K562 (cell line): ENCODE measurements around the gene RHOC. TPM values are rescaled to one million over a fixed set of nuclear protein-coding genes. Genes with fewer than 3 reads are reported as not detected.

Experiments
- ATAC-seq: fragments of 200-7000 bp; cut with Tn5 transposase; 3 replicates; pipeline ENCODE4 v1.9.1; 2020; ENCODE audit warnings: moderate library complexity
- BruUV-seq: library from RNA; stranded (reverse); fragments of 400-500 nt; replicated peaks from 2 replicates; lab custom pipeline; 2021; lab: Mats Ljungman, UMichigan
- CTCF ChIA-PET: fragments of 300-600 bp; formaldehyde crosslinking; extraction: SDS; loops from one replicate; lab custom pipeline; 2021; ENCODE audit warnings: low intra/inter-chr PET ratio; lab: Yijun Ruan, JAX
- POLR2A ChIA-PET: fragments of 300-600, 350-650 bp; sonication (Branson Sonifier 250); formaldehyde crosslinking; extraction: SDS; loops from one replicate; lab custom pipeline; 2021; ENCODE audit warnings: antibody characterized with exemption, inconsistent platforms; lab: Yijun Ruan, JAX
- DNase-seq, 4 experiments: peaks; one replicate each; pipeline versions ENCODE4 v3.0.0 to v3.0.0-alpha.2; 2011 to 2018; ENCODE audit warnings: low spot score in 3 of 4, mixed read lengths in 3 of 4; ENCODE audit errors: extremely low read depth in 1 of 4
- FAIRE-seq: peaks from 2 replicates; lab custom pipeline; 2011; peaks lifted over from hg19 to GRCh38; lab: Jason Lieb, UNC
- H2AFZ ChIP-seq: 2 replicates; pipeline ENCODE4 v1.6.0; 2011; ENCODE audit warnings: low read depth, low read length, control low read depth, inconsistent platforms
- H3K27ac ChIP-seq: fragments of 200-600 bp; 3 replicates; pipeline ENCODE4 v1.8.0; 2011; ENCODE audit warnings: low read depth, mild to moderate bottlenecking, control low read depth, inconsistent platforms, low read length, moderate library complexity, mixed read lengths; ENCODE audit errors: extremely low read depth
- H3K27me3 ChIP-seq, 2 experiments: fragments of 300-600 bp in 1 of 2; 2 replicates in 1 of 2; 3 replicates in 1 of 2; pipeline versions ENCODE4 v1.6.0 to v1.8.0; 2011; ENCODE audit warnings: inconsistent platforms in 2 of 2, low read length in 2 of 2, mild to moderate bottlenecking in 1 of 2, mixed read lengths in 1 of 2, moderate library complexity in 1 of 2; ENCODE audit not compliant: control insufficient read depth in 2 of 2, insufficient read depth in 2 of 2
- H3K36me3 ChIP-seq: fragments of 300-600 bp; 3 replicates; pipeline ENCODE4 v1.8.0; 2011; ENCODE audit warnings: mild to moderate bottlenecking, low read length, inconsistent platforms; ENCODE audit not compliant: control insufficient read depth, insufficient read depth
- H3K4me1 ChIP-seq, 2 experiments: fragments of 200-600 bp in 1 of 2; replicated peaks in 1 of 2; 2 replicates in 1 of 2; 3 replicates in 1 of 2; pipeline versions ENCODE4 v1.5.1 to v1.8.0; 2011; ENCODE audit warnings: inconsistent platforms in 2 of 2, low read length in 2 of 2, mild to moderate bottlenecking in 1 of 2, mixed read lengths in 1 of 2, moderate library complexity in 1 of 2; ENCODE audit not compliant: control insufficient read depth in 2 of 2, insufficient read depth in 2 of 2
- H3K4me2 ChIP-seq: 2 replicates; pipeline ENCODE4 v1.6.1; 2011; ENCODE audit warnings: low read length, control low read depth, inconsistent platforms, mixed read lengths; ENCODE audit not compliant: insufficient read depth
- H3K4me3 ChIP-seq: fragments of 200-600 bp; sonication (generic), shearing (Covaris generic); 2 replicates; pipeline ENCODE4 v1.5.1; 2016; ENCODE audit warnings: control low read depth, inconsistent platforms
- H3K79me2 ChIP-seq: fragments of 200-600 bp; 3 replicates; pipeline ENCODE4 v1.8.0; 2011; ENCODE audit warnings: low read length, inconsistent platforms; ENCODE audit not compliant: control insufficient read depth, insufficient read depth
- H3K9ac ChIP-seq, 2 experiments: 2 replicates each; pipeline versions ENCODE4 v1.6.0 to v1.6.1; 2011; ENCODE audit warnings: low read depth in 2 of 2, low read length in 2 of 2, control low read depth in 1 of 2, inconsistent platforms in 1 of 2, mild to moderate bottlenecking in 1 of 2, mixed read lengths in 1 of 2; ENCODE audit not compliant: insufficient read depth in 1 of 2
- H3K9me1 ChIP-seq: one replicate; pipeline ENCODE4 v1.6.0; 2011; ENCODE audit warnings: inconsistent platforms, mild to moderate bottlenecking, low read length, moderate library complexity; ENCODE audit not compliant: control insufficient read depth, insufficient read depth
- H3K9me3 ChIP-seq: replicated peaks from 2 replicates; pipeline ENCODE4 v1.5.1; 2011; ENCODE audit warnings: low read depth, low read length, inconsistent platforms; ENCODE audit not compliant: control insufficient read depth, insufficient read depth
- H4K20me1 ChIP-seq: replicated peaks from 2 replicates; pipeline ENCODE4 v1.6.1; 2011; ENCODE audit warnings: low read length, inconsistent platforms, mixed read lengths; ENCODE audit not compliant: control insufficient read depth, insufficient read depth
- ASH1L ChIP-seq: fragments of 450-650 bp; IDR thresholded peaks from 2 replicates; pipeline ENCODE4 v1.6.1; 2018; ENCODE audit warnings: borderline replicate concordance, mild to moderate bottlenecking, low read depth; ENCODE audit not compliant: partially characterized antibody
- CUX1 ChIP-seq: fragments of 200-800 bp; sonication (Bioruptor generic); IDR thresholded peaks from 2 replicates; pipeline ENCODE4 v1.6.1; 2016; ENCODE audit warnings: missing genetic modification characterization, missing compliant biosample characterization
- E2F6 ChIP-seq, 2 experiments: IDR thresholded peaks; 2 replicates each; pipeline ENCODE4 v1.6.1; 2011; ENCODE audit warnings: borderline replicate concordance in 1 of 2, control low read depth in 1 of 2, low read depth in 1 of 2, low read length in 1 of 2, mild to moderate bottlenecking in 1 of 2, mixed read lengths in 1 of 2, moderate library complexity in 1 of 2; ENCODE audit not compliant: insufficient read depth in 1 of 2, insufficient read length in 1 of 2, poor library complexity in 1 of 2, severe bottlenecking in 1 of 2; ENCODE audit errors: extremely low read depth in 1 of 2
- GTF2B ChIP-seq: IDR thresholded peaks from 2 replicates; pipeline ENCODE4 v1.6.1; 2011; ENCODE audit not compliant: insufficient read length; ENCODE audit errors: extremely low read depth
- KLF6 ChIP-seq: fragments of 250-450 bp; sonication (Bioruptor Pico); IDR thresholded peaks from 2 replicates; pipeline ENCODE4 v1.4.0; 2020; ENCODE audit warnings: mild to moderate bottlenecking, moderate library complexity, borderline replicate concordance
- NR0B1 ChIP-seq: fragments of 450-650 bp; IDR thresholded peaks from one replicate; pipeline ENCODE4 v1.6.1; 2018; ENCODE audit warnings: mild to moderate bottlenecking, moderate library complexity; ENCODE audit not compliant: partially characterized antibody
- RFX7 ChIP-seq: fragments of 250-450 bp; sonication (Bioruptor Pico); IDR thresholded peaks from 2 replicates; pipeline ENCODE4 v1.5.1; 2021; ENCODE audit warnings: mild to moderate bottlenecking
- ZC3H11A ChIP-seq: IDR thresholded peaks from 2 replicates; pipeline ENCODE4 v1.6.1; 2012; ENCODE audit warnings: low read depth, low read length, improper control_type of control experiment
- ZNF197 ChIP-seq: fragments of 200-800 bp; sonication (Bioruptor generic); IDR thresholded peaks from 2 replicates; pipeline ENCODE4 v1.6.1; 2016; ENCODE audit warnings: low read depth, missing genetic modification characterization, missing compliant biosample characterization
- WGBS: fragments of 100-300 bp; shearing (Covaris generic); methylation state at CpG from one replicate; pipeline ENCODE4 v1.1.6; 2016; ENCODE audit warnings: low coverage, mixed read lengths; ENCODE audit not compliant: insufficient coverage; ENCODE audit errors: missing lambda C conversion rate; 5-methylcytosine and 5-hydroxymethylcytosine counted together
- in situ Hi-C: fragments of 300-500 bp; cut with MboI; formaldehyde crosslinking; loops from 4 replicates; pipeline ENCODE4 v1.15.0; 2018; ENCODE audit warnings: inconsistent platforms, mixed read lengths
- intact Hi-C: fragments of 100-400 bp; cut with micrococcal nuclease; formaldehyde crosslinking; loops from 2 replicates; pipeline ENCODE4 v1.14.2; 2022
- polyA plus RNA-seq, 8 experiments: library from polyadenylated mRNA; depleted of rRNA in 4 of 8; stranded (reverse) in 5 of 8; unstranded in 3 of 8; fragments of >200 nt; fragmentation: Nextera tagmentation in 2 of 8; fragmentation: Illumina TruSeq in 1 of 8; extraction: Ambion mirVana in 2 of 8; extraction: Trizol in 1 of 8; gene quantifications; 2 replicates each; pipeline versions ENCODE4 v1.2.1 to v1.2.3, GENCODE V29; 2011 to 2014; ENCODE audit warnings: inconsistent platforms in 1 of 8, missing spikeins in 1 of 8
- total RNA-seq, 7 experiments: library from RNA; depleted of rRNA in 6 of 7; stranded (reverse); fragments of >200 nt in 6 of 7; fragmentation: Illumina TruSeq in 2 of 7; extraction: Trizol in 2 of 7; gene quantifications; 2 replicates each; pipeline versions ENCODE4 v1.2.1 to v1.2.3, GENCODE V29; 2011 to 2021; ENCODE audit warnings: low replicate concordance in 1 of 7

Gene RHOC
- total and polyA plus RNA-seq, 9 of the 15 experiments (the other 6 are each of a cell fraction or from before 2014, with no cell fraction given): 35.2 to 364 (median 204) TPM

GRCh38 chr1:112688781-112689193, 18.1 kb downstream of the RHOC start (continued):
- no peak for TF ChIP-seq ZNF197 (CRISPR knock-in tag)
- TF ChIP-seq, all 486 proteins: peak for 18

GRCh38 chr1:112687785-112688496, 19.0 kb downstream of the RHOC start:
- Histone ChIP-seq H3K4me2 (no peak overlapping the region), H3K27ac (no peak overlapping the region), H2AFZ (no peak overlapping the region), H4K20me1 (peaks cover 6% of the 10 kb centered on the region), H3K9me1 (peaks cover 9% of the 10 kb centered on the region), H3K4me3 (no peak overlapping the region), H3K27me3 (no peaks in the 10 kb centered on the region), H3K4me1 (peaks cover 18% of the 10 kb centered on the region in 2 experiments; a peak in 4 of 5 replicates), H3K9ac (peak overlapping the region in 1 of 2 experiments; percentile 73; a peak in 2 of 4 replicates), H3K36me3 (peaks cover 53% of the 10 kb centered on the region), H3K79me2 (peaks cover 5% of the 10 kb centered on the region; the same call in 1 of the 3 replicates), H3K9me3 (no peaks in the 10 kb centered on the region)
- no peak for DNase-seq
- intact Hi-C loops: no loop called here
- BruUV-seq: no TSS peak
- in situ Hi-C loops: no loop called here
- peak; percentile 14; the same call in 1 of the 3 replicates for ATAC-seq
- FAIRE-seq: no peak
- ChIA-PET POLR2A (interaction anchor here (2.0 to 3.2 kb wide), 3 partner anchors 10 to 13 kb away, joined by 9 to 30 read pairs (median 18); partner anchors contain the start of gene MOV10), CTCF (no interaction called here)
- WGBS: 80% methylated on average over 13 of the region's 13 CpGs
- no peak for TF ChIP-seq GTF2B
- no peak for TF ChIP-seq KLF6 (CRISPR knock-in tag)
- TF ChIP-seq ZC3H11A: no peak
- TF ChIP-seq NR0B1: no peak
- no peak for TF ChIP-seq E2F6 (IDR thresholded peaks at IDR 0.05; ENCODE audit: borderline replicate concordance in 1 of 2, extremely low read depth in 1 of 2, insufficient read depth in 1 of 2, insufficient read length in 1 of 2, low read depth in 1 of 2, low read length in 1 of 2, poor library complexity in 1 of 2, severe bottlenecking in 1 of 2)
- TF ChIP-seq CUX1: no peak
- TF ChIP-seq ASH1L: no peak
- no peak for TF ChIP-seq RFX7 (CRISPR knock-in tag)
